ENCODE results near the gene PDE4B.

DNA sequence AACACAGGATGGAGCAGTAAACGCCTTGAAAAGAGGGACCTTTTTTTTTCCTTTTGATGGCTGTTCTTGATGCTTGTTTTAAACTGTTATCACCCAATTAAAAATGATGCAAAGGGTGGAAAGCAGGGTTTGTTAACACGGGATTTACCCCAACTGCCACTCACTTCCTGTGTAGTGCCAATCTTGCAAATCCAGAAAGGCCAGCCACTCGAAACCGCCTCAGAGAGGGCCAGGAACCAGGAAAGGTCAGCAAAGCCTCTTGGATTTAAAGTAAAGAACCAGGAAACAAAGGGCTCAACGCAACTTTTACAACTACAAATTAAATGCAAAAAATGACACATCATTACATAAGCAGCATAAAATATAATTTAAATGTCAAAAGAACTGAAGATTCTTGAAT, 347.4 kb downstream of the PDE4B start:
- TF ChIP-seq, protein P1, sequence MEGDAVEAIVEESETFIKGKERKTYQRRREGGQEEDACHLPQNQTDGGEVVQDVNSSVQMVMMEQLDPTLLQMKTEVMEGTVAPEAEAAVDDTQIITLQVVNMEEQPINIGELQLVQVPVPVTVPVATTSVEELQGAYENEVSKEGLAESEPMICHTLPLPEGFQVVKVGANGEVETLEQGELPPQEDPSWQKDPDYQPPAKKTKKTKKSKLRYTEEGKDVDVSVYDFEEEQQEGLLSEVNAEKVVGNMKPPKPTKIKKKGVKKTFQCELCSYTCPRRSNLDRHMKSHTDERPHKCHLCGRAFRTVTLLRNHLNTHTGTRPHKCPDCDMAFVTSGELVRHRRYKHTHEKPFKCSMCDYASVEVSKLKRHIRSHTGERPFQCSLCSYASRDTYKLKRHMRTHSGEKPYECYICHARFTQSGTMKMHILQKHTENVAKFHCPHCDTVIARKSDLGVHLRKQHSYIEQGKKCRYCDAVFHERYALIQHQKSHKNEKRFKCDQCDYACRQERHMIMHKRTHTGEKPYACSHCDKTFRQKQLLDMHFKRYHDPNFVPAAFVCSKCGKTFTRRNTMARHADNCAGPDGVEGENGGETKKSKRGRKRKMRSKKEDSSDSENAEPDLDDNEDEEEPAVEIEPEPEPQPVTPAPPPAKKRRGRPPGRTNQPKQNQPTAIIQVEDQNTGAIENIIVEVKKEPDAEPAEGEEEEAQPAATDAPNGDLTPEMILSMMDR (IDR thresholded peaks at IDR 0.05; ENCODE audit: low read depth, low read length) = no peak
- no peak for TF ChIP-seq EZH2phosphoT487 (IDR thresholded peaks at IDR 0.05; ENCODE audit: low read depth)
